ENCODE data around the gene DRICH1.
"Not testable (repeated sequence)": the region's sequence is repeated elsewhere in the genome, so short reads cannot be mapped to it uniquely, and the experiment has no call there.

GRCh38 chr22:23672307-23673049 is 40.4 kb upstream of the DRICH1 start:
- TF ChIP-seq RARB (CRISPR knock-in tag; IDR thresholded peaks at IDR 0.05): not testable (repeated sequence)
- TF ChIP-seq, protein P1, sequence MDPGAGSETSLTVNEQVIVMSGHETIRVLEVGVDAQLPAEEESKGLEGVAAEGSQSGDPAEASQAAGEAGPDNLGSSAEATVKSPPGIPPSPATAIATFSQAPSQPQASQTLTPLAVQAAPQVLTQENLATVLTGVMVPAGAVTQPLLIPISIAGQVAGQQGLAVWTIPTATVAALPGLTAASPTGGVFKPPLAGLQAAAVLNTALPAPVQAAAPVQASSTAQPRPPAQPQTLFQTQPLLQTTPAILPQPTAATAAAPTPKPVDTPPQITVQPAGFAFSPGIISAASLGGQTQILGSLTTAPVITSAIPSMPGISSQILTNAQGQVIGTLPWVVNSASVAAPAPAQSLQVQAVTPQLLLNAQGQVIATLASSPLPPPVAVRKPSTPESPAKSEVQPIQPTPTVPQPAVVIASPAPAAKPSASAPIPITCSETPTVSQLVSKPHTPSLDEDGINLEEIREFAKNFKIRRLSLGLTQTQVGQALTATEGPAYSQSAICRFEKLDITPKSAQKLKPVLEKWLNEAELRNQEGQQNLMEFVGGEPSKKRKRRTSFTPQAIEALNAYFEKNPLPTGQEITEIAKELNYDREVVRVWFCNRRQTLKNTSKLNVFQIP (CRISPR knock-in tag; IDR thresholded peaks at IDR 0.05; ENCODE audit: borderline replicate concordance, low read depth): not testable (repeated sequence)

All from SK-N-SH treated with all-trans-retinoic acid at 6 μM for 48 hours (cell line).